GM19023 (cell line): ENCODE measurements around the gene GRID1.

Experiments used
- ATAC-seq: cut with Tn5 transposase; IDR thresholded peaks from one replicate; pipeline ENCODE4 v1.9.1; 2021; ENCODE audit warnings: mild to moderate bottlenecking, moderate library complexity; ENCODE audit not compliant: unreplicated experiment

Gene GRID1

DNA sequence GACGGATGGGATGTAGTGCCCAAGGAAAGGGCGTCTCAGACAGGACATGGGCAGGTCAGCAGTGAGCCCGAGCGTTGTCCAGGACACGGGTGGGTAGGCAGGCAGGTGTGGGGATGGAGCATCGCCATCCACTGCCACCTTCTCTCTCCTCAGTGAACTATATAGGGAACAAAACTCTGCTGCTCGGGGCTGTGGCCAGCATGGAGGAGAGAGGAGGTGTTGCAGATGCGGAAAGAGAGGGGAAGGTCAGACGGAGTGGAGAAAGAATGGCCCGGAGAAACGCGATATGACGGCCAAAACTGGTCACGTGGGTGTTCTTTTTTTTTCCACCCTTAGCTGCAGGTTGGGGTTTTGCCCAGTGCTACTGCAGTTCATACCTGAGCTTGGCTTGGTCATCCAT, 71.2 kb downstream of the GRID1 start:
- ATAC-seq, result no peak

DNA sequence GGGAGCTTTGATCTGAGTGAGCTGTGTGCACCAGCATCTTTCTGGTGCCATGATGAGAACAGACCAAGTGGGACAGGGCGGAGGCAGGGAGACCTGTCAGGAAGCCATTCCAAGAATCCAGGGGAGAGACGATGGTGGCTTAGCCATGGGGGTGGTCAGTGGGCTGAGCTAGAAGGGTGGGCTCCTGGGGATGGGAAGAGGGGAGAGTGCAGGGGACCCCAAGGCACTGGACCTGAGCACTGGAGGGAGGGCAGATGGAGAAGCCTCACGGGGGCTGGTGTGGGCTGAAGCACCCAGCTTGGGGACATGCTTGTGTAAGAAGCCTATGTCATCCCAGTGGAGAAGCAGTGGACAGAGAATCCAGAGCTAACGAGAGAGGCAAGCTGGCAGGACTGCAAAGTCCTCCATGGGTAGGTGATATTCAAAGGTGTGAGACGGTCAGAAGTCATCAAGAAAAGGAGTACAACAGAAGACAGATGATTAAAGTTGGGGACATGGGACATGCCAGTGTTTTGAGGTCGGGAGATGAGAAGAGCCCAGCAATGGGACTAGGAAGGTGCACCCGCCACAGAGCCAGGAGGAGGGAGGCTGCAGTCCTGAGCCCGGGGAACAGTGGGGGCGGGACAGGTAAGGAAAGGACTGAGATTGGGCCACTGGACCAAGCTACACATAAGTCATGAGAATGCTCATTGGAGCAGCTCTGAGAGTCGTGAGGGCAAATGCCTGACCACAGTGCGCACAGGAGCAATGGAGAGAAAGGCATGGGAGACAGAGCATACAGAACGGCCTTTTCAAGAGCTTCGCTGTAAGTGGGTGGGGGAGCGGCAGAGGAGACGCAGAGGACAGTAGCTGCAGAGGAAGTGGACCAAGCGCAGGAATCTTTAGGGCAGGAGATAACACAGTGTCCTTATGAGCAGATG, 72.0 kb downstream of the GRID1 start:
- ATAC-seq, result no peak

DNA sequence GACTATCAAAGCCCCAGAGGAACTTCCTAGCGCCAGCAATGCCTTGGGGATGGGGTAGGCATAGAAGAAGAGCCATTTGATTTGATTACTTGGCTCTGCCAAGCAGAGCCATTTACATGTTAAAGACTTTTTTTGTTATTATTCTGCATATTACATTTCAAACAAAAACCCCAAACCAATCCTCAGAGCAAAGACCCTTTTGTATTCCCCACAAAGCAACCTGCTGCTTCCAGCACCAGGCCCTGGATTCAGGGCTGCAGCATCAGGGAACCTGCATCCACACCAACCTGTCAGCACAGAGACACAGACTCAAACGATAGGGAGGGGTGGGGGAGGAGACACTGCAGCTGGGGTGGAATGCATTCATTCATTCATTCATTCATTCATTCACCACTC, 73.2 kb downstream of the GRID1 start:
- no peak for ATAC-seq

DNA sequence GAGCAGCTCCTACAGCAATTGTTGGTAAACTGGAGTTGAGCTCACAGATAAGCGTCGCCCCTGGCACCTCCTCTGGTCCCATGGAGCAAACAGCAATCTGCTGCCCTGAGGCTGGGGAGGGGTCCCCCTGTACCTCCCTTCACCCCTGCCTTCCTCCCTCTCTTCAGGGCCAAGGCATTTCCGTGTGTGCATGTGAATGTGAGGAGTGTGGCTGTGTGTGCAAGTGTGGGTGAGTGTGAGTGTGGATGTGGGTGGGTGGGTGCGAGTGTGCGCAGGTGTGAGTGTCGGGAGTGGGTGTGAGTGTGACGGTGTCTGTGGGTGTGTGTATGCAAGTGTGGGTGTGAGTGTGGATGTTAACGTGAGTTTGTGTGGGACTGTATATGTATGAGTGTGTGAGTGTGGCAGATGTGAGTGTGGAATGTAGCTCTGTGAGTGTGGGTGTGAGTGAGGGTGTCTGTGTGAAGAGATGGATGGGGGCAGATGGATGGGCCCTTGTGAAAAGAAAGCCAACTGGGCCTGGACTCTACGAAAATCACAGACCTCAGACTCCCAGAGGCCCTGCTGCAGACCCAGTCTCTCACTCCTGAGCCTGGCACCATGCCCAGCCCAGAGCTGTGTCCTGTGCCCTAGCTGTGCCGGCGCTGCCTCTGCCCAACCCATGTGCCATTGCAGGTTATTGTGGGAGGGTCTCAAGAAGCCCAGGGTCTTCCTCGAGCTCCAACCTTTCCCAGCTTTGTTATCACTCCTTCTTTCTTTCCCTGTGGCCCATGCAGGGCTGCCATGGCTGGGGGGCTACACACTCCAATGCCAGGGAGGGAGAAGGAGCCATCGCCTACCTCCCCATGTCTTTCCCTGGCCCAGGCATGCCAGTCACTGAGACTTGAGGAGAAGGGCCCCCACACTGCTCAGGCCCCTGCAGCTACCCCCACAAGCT, 73.9 kb downstream of the GRID1 start:
- no peak for ATAC-seq

DNA sequence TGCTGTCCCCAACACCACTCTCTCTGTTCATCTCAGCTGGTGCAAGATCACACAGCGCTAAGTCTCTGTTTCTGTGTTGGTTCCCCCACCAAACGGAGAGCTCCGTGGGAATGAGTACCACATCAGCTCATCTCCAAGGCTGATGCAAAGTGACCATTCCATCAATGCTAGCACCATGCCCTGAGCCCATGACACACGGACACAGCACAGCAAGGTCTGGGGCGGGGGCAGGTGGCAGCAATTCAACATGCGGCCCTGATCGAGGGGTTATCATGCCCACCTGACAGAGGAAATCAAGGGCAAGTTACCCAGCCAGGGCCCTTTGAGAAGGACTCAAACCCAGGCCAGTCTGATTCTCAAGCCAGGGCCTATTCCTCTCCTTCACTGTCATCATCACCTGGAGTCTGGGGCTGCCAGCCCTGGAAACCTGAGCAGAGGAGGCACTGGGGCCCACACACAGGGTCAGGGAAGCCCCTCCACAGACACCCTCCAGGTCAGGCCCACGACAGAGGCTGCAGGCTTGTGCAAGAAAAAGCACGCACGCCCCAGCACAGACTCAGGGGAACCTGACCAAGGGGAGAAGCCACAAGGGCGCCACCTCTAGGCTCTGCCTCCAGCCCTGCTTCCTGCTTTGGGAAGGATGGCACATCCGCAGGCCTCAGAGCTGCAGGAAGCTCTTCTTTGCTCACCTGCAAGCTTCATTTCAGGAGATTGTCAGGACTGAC, 74.8 kb downstream of the GRID1 start:
- no peak for ATAC-seq

DNA sequence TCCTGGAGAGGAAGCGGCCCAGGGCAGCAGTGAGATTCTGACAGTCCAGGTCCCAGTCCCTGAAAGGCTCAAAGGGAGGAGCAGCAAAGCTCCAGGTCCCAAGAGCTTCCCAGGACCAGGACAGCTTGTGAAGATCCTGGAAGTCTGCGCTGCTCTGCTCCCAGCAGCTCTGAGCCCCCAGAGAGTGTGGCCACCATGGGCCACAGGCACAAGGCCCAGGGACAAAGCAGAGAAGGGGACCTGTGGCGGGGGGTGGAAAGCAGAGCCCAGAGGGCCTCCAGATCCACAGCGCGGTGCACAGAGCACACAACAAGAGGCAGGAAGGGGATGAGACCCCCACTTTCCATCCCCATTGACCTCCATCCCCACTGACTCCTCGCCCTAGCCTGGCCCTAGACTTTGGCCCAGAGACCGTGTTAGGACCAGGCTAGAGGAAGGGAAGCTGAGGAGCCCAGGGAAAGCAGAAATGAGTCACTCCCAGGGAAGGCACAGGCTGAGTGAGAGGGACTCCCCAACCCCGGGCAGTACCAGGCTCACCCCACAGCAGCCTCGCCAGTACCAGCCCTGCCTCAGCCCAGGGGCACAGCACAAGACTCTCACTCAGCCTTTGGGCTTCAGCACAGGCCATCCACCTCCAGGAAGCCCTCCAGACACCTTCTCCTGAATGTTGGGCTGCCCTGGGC, 75.5 kb downstream of the GRID1 start:
- no peak for ATAC-seq

DNA sequence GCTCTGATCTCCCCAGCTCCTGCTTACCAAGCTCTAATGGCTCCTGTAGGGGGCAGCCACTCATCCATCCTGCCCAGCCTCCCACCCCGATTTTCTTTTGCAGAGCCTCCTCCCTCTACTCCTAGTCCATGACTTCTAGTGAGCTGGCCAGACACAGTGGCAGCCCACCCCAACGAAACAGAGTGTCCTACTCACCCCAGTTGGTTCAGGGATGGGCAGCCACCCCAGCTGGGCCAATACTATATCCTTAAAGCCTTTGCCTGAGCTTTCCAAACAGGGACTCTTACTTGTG, 77.1 kb downstream of the GRID1 start:
- no peak for ATAC-seq

DNA sequence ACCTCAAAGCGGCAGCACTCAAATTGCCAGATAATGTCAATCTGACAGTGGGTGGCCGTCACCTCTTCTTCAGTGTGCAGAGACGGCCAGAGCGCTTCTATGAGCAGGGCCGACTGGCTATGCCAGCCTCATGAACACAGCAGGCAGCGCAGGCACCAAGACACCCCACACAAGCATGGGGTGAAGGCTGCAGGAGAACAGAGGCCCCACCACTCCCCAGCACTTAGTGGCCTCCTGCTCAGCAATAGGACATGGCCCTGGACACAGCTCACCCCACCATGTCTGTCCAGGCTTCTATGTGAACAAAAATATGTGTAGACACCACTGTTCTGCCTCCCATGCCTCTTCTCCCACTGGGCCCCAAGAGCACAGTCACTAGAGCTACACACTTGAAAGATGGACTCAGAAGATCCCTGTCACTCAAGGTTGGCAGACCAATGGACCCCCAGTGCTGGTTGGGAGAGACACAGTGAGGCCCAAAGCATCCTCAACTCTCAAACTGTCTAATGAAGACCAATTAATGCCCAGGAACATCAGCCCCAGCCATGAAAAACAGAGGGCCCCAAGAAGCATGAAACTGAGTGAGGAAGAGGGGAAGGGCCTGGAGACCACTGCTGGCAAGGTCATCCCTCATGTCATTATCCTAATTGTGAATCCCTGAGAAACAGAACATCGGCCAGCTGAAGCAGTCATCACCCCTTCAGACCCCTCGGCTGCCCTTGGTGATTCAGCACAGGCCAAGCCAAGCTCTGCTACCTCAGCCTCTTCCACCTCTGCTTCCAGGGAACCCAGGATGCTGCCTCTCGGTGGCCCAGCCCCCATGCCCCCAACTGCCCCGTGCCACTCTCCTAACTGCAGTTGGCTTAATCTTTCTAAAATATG, 77.7 kb downstream of the GRID1 start:
- no peak for ATAC-seq

DNA sequence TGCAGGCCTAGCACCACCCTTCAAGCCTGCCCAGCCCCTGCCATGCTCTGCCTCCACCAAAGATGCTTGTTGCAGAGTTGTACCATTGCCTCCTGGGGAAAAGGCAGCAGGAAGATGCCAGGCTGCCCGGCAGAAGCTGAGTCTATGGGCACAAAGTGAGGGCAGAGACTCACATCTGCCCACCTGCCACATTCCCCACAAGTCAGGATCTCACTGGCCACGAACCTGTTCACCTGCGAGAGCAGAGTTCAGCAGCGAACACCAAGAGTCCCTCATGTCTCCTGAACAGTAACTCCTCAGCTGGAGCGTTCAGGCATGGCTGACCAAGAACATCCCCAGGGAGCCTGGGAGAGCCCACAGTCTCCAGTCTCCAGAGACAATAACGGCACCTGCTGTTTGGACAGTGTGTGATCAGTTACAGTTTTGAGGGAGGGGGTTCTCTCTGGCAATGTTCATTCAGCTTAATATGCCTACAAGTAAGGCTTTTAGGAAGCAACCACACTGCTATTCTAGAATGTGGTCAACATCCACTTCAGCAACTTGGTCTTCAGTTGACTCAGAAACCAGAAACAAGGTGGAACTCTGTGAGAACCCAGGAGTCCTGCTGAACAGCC, 78.5 kb downstream of the GRID1 start:
- no peak for ATAC-seq

DNA sequence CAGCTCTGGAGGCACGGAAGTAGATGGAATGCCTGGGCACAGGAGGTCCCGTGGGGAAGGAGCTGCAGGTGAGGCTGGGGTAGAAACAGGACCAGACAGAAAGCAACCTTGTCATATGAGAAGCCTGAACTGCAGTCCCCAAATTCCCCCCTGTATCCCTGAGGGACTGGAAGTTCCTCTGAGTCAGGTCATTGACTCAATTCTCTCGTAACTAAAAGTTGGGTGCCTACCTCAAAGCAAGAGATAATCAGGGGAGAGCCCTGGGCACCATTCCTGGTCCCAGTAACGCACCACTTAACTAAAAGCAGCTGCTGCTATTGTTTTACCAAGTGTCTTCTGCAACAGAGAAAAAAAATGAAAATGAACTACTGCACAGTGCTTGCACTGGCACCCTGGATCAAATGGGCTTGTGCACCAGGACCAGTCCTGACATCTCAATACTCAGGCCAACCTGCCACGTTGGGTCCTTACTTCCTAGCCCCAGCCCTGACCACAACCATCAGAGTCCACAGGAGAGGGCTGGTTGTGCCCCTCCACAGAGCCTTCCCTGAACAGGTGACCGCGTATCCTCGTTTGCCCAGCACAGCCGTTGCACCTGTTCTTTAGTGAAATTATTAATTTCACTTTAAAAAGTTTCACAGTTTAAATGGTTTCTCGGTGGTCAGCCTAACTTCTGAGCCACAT, 79.3 kb downstream of the GRID1 start:
- no peak for ATAC-seq

DNA sequence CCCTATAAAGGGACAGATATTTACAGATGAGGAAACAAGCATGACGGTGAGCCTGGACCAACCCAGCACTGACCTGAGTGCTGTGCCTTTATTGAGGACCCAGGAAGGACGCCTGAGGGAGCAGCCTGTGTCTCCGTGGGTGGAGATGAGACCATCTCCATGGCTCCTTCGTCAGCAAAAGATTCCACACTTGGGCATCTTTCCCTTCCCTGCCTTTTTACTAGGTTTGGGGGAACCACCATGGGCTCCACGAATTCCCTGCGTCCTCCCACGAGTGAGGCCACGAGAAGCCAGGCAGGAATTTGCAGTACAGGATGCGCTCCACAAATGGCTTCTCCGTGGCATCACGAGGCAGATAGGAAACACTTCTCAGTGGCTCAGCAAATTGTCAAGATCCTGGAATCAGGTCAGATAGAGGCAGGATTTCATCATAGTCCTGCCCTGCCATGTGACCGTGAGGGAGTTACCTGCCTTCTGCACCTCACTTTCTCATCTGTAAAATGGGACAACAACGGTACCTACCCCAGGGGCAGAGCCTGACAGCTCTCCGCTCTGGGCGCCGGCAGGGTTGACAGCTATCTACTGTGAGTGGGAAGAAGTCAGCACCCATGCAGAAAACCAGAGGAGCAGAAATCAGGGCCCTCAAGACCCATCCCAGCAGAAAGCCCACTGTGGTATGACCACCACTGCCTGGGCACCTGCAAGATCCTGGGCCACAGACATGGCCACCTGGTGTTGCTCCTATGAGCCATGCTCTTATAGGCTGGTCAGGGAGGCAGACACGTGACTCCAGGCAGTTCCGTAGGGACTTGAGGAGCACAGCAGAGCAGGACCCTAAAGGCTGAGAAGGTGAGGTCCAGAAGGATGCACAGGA, 80.1 kb downstream of the GRID1 start:
- ATAC-seq, result no peak

DNA sequence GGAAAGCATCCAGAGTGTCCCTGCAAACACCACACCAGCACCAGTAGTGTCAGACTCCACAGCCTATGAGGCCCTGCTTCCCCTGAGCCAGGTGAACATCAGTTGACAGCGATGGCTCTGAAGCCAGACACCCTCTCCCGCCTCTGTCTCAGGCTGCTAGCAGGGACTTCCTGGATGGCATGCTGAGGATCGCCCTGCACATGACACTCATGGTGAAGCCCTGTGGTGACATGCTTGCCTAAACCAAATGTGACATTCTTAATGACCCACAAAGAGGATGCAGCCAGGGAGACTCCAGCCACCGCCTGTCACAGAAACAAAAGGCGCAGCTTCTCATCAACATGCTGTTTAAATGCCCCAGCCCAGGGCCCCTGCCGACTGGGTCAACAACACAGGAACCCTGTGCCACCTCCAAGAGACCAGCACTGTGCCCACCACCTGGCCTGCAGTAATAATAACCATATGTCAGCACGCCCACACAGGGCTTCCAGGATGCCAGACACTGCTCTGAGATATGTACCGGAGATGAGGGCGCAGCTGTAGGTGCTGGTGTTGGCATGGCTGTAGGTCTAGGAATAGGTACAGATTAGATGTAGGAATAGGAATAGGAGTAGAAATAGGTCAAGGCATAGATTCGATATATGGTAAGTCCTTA, 81.3 kb downstream of the GRID1 start:
- no peak for ATAC-seq

DNA sequence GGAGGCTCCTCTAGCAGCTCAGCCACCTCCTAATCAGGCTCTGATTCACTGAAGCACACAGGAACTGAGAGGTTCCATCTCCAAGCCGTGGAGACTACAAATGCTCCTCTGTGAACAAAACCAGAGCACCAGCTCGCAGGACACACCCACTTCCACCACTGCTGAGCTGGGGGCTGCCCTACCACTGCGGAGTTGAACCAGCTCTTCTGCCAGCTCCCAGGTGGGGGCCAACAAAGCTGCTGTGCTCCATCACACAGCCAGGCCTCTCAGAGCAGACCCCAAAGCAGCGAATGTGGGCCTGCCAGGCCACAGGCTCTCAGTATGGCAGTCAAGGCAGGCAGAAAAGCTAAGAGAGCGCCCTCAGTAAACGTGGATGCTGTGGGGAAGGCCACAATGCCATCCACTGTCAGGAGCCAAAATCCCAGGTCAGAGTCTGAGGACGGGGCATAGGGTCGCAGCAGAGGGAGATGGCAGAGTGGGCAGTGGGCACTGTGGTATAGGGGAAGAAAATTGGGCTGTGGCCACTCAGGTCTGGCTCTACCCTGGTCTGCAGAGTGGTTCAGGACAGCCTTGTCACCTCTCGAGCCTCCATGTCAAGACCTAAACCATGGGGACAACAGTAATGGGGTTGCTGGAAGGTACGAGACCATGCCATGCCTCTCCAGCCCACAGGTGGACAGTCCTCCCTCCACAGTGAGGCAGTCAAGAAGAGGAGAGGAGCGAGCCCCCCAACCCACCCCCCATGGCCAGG, 82.1 kb downstream of the GRID1 start:
- no peak for ATAC-seq

DNA sequence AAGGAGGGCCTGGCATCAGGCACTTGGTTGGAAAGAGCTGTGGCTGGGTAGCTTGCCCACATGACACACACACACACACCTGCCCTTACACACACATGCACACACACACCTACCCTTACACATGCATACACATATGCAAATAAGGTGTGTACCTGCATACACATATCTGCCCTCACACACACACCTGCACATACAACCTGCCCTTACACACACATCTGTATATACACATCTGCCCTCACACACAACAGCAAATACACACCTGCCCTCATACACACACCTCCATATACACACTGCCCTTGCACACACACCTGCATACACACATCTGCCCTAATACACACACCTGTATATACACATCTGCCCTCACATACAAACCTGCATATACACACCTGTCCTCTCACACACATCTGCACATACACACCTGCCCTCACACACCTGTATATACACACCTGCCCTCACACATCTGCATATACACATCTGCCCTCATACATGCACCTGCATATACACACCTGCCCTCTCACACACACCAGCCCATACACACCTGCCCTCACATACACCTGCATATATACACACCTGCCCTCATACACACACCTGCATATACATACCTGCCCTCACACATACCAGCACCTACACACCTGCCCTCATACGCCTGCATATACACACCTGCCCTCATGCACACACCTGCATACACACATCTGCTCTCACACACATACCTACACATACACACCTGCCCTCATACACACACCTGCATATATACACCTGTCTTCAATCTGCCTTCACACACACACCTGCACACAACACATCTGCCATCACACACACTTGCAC, 82.9 kb downstream of the GRID1 start:
- ATAC-seq, result no peak

DNA sequence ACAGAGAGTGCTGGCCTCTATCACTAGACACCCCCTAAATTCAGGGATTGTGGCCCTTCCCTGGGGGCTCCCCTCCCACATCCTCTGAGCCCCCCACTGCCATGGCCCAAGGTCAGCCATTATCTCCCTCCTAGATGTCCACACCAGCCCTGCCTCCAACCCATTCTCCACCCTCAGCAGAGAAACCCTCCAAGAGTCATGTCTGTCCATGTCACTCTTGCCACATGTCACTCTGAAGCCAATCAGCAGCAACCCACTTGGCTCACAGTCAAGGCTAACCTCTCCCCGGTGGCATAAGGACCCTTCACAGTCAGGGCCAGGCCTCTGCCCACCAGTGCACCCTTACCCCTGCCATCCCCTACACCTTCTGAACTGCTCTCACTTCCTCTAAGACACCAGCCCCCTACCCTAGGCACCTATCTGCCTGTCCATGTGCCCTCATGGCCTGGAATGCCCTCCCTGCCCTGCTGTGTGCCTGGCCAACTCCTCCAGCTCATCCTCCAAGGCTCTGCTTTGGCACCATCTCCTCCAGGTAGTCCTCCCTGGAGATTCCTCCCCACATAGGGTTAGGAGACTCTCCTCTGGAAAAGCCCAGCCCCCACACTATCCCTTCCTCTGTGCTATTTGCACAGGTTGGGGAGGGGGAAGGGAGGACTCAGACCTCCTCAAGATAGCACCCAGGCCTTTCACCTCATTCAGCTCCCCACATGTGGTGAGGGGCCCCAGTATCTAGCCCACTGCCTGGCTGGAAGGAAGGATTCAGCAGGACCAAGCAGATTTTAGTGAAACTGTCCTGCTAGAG, 83.7 kb downstream of the GRID1 start:
- ATAC-seq, result no peak
